HG03159 (cell line): ENCODE data around the gene R3HDML.
"Not testable (repeated sequence)": the region's sequence is repeated elsewhere in the genome, so short reads cannot be mapped to it uniquely, and the experiment has no call there.

Source experiments
- ATAC-seq: cut with Tn5 transposase; IDR thresholded peaks from one replicate; pipeline ENCODE4 v1.9.1; 2021; ENCODE audit warnings: mild to moderate bottlenecking, moderate library complexity; ENCODE audit not compliant: unreplicated experiment

R3HDML gene, protein sequence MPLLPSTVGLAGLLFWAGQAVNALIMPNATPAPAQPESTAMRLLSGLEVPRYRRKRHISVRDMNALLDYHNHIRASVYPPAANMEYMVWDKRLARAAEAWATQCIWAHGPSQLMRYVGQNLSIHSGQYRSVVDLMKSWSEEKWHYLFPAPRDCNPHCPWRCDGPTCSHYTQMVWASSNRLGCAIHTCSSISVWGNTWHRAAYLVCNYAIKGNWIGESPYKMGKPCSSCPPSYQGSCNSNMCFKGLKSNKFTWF

DNA sequence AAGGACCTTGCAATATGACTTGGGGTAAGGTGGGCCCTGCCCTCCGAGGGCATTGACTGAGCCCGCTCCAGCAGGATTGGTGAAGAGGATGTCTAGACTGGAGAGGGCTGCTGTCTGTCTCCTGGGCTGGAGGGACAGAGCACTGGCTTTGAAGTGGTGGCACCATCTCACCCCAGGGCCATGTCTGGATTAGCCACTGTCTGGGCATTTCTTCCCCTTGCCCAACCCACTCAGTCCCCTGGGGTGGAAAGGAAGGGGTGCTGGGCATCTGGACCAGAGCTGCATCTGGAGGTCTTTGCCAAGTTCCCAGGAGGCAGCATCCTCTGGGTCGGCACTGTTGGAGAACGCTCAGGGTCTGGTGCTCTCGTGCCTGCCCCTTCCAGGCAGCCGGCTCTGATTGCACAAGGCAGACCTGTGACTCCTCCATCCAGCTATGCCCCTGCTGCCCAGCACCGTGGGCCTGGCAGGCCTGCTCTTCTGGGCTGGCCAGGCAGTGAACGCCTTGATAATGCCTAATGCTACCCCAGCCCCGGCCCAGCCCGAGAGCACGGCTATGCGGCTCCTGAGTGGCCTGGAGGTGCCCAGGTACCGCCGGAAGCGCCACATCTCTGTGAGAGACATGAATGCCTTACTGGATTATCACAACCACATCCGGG, at the start of gene R3HDML:
R3HDML (plus strand) TSS at position 319 of the 656 bp plus-strand sequence; CDS start at position 434, 115 bp downstream.
- ATAC-seq: no peak

DNA sequence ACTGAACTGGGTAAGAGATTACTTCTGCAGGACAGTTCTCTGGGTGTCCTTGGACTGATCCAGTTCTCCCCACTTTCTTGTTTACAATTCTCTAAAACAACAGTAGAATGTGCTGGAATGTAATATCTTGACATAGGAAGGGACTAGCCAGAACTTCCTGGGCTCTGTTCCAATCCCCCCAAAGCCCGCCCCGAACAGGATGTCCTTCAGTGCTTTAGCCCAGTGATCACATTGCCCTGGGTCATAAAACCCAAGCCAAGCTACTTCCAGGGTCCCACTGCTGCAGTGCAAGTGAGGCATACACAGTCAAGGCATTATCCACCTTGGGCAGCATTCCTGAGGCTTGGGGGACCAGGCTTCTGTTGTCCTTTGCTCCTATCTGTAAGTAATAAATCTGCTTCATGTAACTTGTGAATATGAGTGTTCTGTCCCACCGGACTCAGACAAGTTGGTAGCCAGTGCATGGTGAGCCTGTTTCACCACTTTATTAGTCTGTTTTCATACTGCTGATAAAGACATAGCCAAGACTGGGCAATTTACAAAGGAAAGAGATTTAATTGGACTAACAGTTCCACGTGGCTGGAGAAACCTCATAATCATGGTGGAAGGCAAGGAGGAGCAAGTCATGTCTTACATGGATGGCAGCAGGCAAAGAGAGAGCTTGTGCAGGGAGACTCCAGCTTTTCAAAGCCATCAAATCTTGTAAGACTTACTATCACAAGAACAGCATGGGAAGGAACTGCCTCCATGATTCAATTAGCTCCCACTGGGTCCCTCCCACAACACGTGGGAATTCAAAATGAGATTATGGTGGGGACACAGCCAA, 49.4 kb upstream of the R3HDML start:
- ATAC-seq: no peak

DNA sequence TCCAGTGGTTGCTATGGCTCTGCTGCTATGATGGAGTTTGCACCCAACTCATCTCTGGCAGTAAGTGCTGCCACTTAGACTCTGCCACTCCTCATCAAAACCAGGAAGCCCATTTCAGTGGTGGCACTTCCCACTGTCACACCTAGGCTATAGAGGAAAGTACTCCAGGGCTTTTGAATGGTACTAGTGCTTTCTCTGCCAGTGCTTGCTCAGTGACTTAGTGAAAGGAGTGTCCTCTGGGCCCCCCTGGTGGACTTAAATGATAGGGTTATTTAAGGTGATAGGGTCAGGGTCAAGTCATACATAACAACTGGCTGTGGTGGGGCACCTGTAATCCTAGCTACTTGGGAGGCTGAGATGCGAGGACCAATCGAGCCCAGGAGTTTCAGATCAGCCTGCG, 48.6 kb upstream of the R3HDML start:
- no peak for ATAC-seq

- ATAC-seq: no peak
Measured at GRCh38 chr20:44291754-44292153, 45.1 kb upstream of the R3HDML start.

- no peak for ATAC-seq
Measured at GRCh38 chr20:44296011-44296410, 40.8 kb upstream of the R3HDML start.

GRCh38 chr20:44297721-44298120, 39.1 kb upstream of the R3HDML start:
- no peak for ATAC-seq

DNA sequence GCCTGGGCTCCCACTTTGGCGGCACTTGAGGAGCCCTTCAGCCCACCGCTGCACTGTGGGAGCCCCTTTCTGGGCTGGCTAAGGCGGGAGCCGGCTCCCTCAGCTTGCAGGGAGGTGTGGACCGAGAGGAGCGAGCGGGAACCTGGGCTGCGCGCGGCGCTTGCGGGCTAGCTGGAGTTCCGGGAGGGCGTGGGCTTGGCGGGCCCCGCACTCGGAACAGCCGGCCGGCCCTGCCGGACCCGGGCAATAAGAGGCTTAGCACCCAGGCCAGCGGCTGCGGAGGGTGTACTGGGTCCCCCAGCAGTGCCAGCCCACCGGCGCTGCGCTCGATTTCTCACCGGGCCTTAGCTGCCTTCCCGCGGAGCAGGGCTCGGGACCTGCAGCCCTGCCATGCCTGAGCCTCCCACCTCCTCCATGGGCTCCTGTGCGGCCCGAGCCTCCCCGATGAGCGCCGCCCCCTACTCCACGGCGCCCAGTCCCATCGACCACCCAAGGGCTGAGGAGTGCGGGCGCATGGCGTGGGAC, 37.8 kb upstream of the R3HDML start:
- ATAC-seq: not testable (repeated sequence)

DNA sequence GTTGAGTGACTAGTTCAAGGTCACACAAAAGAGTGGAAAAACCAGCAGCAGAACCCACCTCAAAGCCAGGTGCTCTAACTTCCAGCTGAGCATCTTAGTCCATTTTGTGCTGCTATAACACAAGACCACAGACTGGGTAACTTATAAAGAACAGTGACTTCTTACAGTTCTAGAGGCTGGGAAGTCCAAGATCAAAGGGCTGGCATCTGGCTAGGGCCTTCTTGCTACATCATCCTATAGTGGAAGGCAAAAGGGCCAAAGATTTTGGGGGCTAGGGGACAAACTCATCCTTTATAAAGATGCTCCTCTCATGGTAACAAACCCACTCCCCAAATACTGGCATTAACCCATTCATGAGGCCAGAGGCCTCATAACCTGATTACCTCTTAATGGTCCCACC, 35.6 kb upstream of the R3HDML start:
- ATAC-seq: no peak

DNA sequence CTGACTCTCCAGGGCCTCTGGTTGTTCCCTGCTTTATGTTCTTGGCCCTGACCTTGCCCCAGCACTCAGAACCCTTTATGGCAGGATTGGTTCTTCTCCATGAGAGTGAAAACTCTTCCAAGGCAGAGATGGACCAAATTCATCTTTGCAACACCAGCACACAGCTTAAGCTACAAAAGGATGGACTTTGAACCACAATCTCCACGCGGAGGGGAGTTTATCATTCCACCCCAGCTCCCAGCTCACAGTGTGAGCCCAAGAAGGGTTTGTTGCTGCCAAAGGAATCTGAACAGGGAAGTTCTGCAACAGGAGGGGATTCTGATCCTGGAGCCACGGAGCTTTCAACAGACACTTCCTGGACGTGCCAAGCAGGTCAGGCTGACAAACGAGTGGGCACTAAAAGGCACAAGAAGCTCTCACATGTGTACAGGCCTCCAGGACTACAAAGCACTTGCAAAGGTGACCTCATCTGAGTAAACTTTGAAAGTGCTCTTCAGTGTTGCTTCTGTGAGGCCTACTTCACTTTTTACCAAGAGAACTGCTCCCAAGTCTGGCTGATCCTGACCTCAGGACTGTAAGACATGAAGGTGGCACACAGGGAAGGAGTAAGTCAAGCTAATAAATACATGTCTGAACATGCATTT, 34.7 kb upstream of the R3HDML start:
- ATAC-seq: no peak

DNA sequence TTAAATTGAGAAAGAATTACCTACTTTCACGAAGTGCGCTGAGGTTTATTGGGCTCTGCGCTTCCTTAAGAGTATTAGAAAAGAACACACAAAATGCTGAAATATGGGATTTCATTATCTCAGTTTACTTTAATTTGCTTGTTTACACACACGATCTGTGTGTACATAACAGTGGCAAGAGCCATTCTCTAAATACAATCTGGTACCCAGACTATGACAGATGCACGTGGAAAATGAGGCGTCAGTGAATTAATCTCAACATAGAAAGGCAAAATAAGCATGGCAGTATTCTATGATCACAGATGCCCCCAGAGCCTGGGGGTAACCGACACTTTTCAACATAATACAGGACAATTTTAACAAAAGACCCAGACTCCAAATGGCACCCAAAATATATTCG, 34.1 kb upstream of the R3HDML start:
- ATAC-seq: no peak

DNA sequence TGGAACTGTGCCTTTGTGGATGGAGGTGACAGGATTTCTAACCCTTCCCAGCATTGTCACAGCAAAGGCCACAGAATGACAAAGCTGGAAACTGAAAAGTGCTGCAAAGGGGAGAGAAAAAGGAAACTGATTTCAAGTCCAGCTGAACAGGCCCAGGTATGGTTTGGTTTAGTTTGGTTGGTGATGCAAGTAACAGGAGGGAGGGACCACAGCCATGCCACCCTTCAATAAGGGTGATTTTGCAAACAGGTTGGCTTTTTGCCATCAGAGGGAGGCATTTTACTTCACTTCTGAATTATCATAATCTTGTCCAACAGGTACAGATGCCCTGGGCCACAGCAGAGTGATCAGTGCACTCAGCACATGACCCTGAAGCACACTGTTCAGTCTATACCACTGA, 32.5 kb upstream of the R3HDML start:
- ATAC-seq: no peak

DNA sequence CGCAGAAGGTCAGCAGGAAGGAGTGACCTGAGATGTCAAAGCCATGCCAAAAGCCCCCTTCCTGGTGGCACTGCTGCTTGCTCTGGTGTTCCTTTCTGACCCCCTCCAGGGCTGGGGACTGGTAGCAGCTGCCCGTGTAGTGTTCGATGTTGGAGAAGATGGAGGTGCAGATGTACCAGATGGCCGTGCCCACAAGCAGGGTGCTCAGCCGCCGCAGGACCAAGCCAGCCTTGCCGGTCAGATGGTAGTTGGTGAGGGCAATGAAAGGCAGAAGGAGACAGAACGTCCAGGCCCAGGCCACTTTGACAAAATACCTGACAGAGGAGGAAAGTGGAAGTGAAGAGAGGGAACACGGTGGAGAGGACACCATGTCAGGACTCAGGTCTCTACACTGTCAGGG, 29.9 kb upstream of the R3HDML start:
- no peak for ATAC-seq

DNA sequence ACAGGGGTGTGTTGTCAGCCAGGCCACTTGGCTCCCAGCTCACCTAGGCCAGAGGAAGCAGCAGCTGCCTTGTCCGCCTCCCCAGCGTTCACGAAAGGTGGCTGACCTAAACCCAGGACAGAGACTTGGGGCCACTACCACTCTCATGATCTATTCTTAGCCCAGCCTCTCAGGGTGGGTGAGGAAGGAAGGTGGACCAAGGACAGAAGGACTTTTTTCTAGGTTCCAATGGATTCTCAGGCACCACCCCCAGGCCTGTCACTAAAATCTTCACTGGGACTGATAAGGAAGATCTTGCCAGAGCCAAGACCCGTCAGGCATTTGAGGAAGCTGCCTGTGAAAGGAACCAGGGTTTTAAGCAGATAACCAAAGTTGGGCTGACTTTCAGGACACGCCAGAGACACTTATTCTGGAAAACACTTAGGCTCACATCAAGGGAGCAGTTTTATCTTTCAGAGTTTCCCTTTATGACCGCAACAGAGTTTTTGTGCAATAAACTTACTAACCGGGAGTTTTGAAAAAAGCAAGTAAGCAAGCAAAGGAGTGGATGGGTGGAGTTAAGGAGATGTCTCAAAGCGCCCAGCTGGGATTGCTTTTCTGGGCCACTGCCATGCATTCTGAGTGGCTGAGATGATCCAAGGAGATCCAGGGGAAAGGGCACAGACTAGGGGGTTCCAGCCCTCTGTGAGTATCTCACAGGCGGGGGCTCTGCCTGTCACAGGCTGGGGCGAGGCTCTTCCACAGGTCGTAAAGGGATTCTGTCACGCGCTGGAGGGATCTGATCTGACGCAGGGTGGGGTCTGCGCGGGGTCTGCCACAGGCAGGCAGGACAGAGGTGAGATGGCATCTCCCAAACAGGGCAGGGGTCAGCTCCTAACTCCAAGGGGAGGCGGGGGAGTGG, 26.8 kb upstream of the R3HDML start:
- ATAC-seq: no peak

DNA sequence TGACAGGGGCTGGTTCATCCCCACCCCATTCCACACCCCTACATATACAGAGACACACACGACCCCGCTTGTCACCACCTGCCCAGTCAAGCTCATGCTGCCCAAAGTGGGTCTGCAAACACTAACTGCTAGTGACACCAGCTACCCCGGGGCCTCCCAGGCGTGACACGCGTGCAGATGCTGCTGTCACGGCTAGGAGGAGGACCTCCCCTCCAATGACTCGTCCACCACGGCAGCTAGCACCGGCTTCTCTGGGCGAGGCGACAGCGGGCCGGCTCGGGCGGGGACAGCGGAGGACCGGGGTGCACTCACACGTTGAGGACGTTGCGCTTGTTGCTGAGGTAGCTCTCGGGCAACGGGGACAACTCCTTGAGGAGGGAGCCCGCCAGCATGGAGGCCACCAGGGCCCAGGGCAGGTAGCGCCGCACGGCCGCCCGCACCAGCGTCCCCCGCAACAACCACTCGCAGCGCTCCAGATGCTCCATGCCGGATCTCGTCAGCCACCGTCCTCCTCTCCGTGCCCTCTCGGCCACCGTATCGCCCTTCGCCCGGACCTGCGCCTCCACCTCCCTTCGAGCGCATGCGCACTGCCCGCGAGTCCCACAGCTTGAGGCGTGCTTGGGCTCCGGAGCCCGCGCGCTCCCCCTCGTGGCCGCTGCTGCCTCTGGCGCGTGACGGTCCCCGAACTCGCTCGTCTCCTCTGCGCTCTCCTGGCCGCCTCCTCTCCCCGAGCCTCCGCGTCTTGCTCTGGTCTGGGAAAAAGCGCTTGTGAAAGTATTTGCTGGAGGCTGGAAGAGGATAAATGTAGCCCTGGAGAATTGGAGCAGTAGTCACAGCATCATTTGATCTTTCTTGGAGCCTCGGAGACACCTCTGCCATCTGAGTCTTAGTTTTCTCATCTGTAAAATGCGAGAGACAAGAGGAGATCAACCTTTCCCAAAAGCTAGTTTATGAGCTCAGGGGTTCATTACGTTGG, 25.9 kb upstream of the R3HDML start, which contains the start of gene FITM2:
FITM2 (minus strand) TSS at position 539 of the 976 bp plus-strand sequence; CDS start at position 485, 54 bp downstream.
- peak; percentile 90 for ATAC-seq

DNA sequence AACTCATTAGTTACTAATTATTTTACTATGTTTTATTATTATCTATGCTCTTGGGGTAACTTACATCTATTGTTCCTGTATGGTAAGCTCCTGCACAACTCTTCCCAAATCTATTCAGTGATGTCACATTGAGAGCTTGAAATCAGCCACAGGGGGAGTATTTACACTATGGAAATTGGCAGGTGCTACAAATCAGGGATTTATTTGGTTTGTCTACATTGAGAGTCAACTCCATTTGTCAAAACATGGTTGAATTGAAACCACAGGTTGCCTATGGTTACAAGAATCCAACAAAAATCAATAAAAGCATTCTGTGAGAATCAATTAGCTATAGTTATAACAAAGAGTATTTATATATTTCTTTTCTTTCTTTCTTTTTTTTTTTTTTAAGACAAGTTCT, 22.0 kb upstream of the R3HDML start:
- no peak for ATAC-seq

DNA sequence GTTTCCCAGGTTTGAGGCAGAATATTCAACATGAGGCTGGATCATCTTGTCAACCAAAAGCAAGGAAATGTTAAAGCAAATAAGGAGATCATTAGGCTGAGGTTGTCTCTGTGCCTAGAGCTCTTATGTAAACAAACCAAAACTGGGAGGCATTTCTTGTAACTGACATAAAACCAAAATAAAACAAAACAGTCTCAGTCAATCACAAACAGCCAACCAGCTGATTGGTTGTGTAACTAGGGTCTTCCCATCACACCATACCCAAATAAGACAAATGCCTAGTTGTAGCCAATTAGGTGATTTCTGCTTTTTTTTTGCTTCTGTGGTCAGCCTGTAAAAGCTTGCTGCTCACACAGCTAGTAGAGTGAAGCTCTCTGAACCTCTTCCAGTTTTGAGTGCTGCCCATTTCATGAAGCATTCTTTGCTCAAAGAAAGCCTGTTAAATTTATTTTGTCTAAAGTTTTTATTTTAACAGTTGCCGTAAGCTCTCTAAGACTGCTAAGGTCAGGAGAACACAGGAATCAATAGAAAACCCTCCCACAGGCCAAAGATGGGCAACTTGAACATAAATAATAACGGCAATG, 16.9 kb upstream of the R3HDML start:
- ATAC-seq: no peak

- no peak for ATAC-seq
Measured at GRCh38 chr20:44324343-44324742, 12.5 kb upstream of the R3HDML start.

- no peak for ATAC-seq
Measured at GRCh38 chr20:44326391-44327159, 10.3 kb upstream of the R3HDML start.
